GM21360 (cell line): ENCODE data around the gene ZNF730.
"Not testable (repeated sequence)": the region's sequence is repeated elsewhere in the genome, so short reads cannot be mapped to it uniquely, and the experiment has no call there.

Experiments used
- ATAC-seq: cut with Tn5 transposase; IDR thresholded peaks from one replicate; pipeline ENCODE4 v1.9.1; 2021; ENCODE audit warnings: mild to moderate bottlenecking, moderate library complexity; ENCODE audit not compliant: unreplicated experiment

Gene ZNF730

GRCh38 chr19:23116802-23117571, at the start of gene ZNF730:
Gene ZNF730 (plus strand): TSS chr19:23117025. CDS start chr19:23117174, 149 bp downstream.
- ATAC-seq = peak; percentile 87

GRCh38 chr19:23070353-23071146, 46.3 kb upstream of the ZNF730 start:
- ATAC-seq = no peak

- ATAC-seq = no peak
These were observed 45.7 kb upstream of the ZNF730 start for GRCh38 chr19:23071147-23071511.

- peak; percentile 66 for ATAC-seq
These were observed 41.6 kb upstream of the ZNF730 start for GRCh38 chr19:23075031-23075733.

- not testable (repeated sequence) for ATAC-seq
These were observed 39.0 kb upstream of the ZNF730 start for GRCh38 chr19:23077776-23078175.

- ATAC-seq = no peak
These were observed 23.0 kb upstream of the ZNF730 start for GRCh38 chr19:23093832-23094231.

GRCh38 chr19:23095418-23095817, 21.4 kb upstream of the ZNF730 start:
- ATAC-seq = no peak

- no peak for ATAC-seq
These were observed 18.5 kb upstream of the ZNF730 start for GRCh38 chr19:23098286-23098685.

GRCh38 chr19:23098988-23099387, 17.8 kb upstream of the ZNF730 start:
- no peak for ATAC-seq

GRCh38 chr19:23099966-23100365, 16.9 kb upstream of the ZNF730 start:
- ATAC-seq = no peak

GRCh38 chr19:23101241-23101640, 15.6 kb upstream of the ZNF730 start:
- no peak for ATAC-seq

GRCh38 chr19:23118400-23118799, 1.6 kb downstream of the ZNF730 start:
- no peak for ATAC-seq

- ATAC-seq = not testable (repeated sequence)
These were observed 17.4 kb downstream of the ZNF730 start for GRCh38 chr19:23134211-23134610.

- no peak for ATAC-seq
These were observed 29.0 kb downstream of the ZNF730 start for GRCh38 chr19:23145617-23146415.

GRCh38 chr19:23160766-23161165, 43.9 kb downstream of the ZNF730 start:
- no peak for ATAC-seq

- not testable (repeated sequence) for ATAC-seq
These were observed 51.5 kb downstream of the ZNF730 start for GRCh38 chr19:23168286-23168685.

- no peak for ATAC-seq
These were observed 66.4 kb downstream of the ZNF730 start for GRCh38 chr19:23183251-23183650.

GRCh38 chr19:23190341-23190740, 73.5 kb downstream of the ZNF730 start:
- ATAC-seq = no peak
